ENCODE data around the gene BACE2. TPM values are rescaled to one million over a fixed set of nuclear protein-coding genes. Genes with fewer than 3 reads are reported as not detected.

Gene BACE2
- total RNA-seq, 2 experiments from 2014 or later = 1.6 to 1.7 TPM

GRCh38 chr21:41160036-41160435 is 7.9 kb upstream of the BACE2 start:
- POLR2A ChIA-PET = no interaction called here
- CTCF ChIA-PET = no interaction called here
- Mint-ChIP-seq H3K36me3 (ENCODE audit: low read depth) (no peaks in the 10 kb centered on the region), H3K4me1 (no peaks in the 10 kb centered on the region), H3K9me3 (peaks cover 2% of the 10 kb centered on the region), H3K27ac (no peak overlapping the region), H3K4me3 (no peak overlapping the region), H3K27me3 (peaks cover 12% of the 10 kb centered on the region)
- no peak for DNase-seq

GRCh38 chr21:41161428-41161827 is 6.5 kb upstream of the BACE2 start:
- DNase-seq = no peak
- Mint-ChIP-seq H3K4me1 (no peaks in the 10 kb centered on the region), H3K36me3 (ENCODE audit: low read depth) (no peaks in the 10 kb centered on the region), H3K27ac (no peak overlapping the region), H3K4me3 (no peak overlapping the region), H3K27me3 (peaks cover 26% of the 10 kb centered on the region), H3K9me3 (peaks cover 2% of the 10 kb centered on the region)
- ChIA-PET POLR2A (no interaction called here), CTCF (no interaction called here)

DNA sequence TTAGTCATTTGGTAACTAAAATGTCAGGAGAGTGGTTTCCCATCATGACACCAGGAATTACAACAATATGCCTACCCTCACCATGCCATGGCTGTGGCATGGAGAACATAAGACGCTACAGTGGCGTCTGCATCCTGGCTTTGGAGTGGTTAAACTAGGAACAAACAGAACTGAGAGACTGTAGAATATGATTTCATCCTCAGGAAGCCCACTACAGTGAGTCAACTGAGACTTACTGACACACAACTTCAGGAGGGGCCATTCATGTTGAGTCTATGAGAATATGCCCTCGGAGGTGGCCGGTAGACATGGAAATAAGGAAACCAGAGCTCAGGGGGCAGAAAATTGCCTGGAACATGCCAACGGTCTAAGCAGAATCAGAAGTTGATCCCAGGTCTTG is 5.9 kb upstream of the BACE2 start:
- peaks cover 2% of the 10 kb centered on the region for H3K9me3 Mint-ChIP-seq
- no peaks in the 10 kb centered on the region for H3K36me3 Mint-ChIP-seq (ENCODE audit: low read depth)
- H3K27ac Mint-ChIP-seq = no peak overlapping the region
- peaks cover 2% of the 10 kb centered on the region for H3K4me1 Mint-ChIP-seq
- H3K4me3 Mint-ChIP-seq = no peak overlapping the region
- ChIA-PET CTCF (no interaction called here), POLR2A (no interaction called here)
- no peak for DNase-seq
- H3K27me3 Mint-ChIP-seq = peaks cover 31% of the 10 kb centered on the region

GRCh38 chr21:41163091-41163490 is 4.9 kb upstream of the BACE2 start:
- Mint-ChIP-seq H3K4me1 (peaks cover 2% of the 10 kb centered on the region), H3K36me3 (ENCODE audit: low read depth) (no peaks in the 10 kb centered on the region), H3K9me3 (peaks cover 2% of the 10 kb centered on the region), H3K27me3 (peaks cover 31% of the 10 kb centered on the region), H3K4me3 (no peak overlapping the region), H3K27ac (no peak overlapping the region)
- ChIA-PET POLR2A (no interaction called here), CTCF (interaction anchor here (0.8 kb wide), 1 partner anchor 13 kb away, joined by 3 read pairs; no protein-coding TSS in a partner anchor)
- no peak for DNase-seq

DNA sequence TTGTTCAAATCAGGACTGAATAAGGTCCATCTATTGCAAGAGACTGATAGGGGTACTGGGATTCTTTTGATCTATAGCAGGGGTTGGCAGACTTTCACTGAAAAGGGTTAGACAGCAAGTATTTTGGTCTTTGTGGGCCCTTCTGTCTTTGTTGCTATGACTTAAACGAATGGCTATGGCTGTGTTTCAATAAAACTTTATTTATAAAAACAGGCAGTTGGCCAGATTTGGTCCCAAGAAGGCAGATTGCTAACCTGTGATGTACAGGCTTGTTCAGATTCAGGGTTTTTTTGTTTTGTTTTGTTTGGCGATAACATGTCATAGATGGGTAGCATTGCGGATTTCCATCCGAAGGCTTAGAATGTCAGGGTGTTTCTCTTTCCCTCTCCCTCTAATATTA is 3.9 kb upstream of the BACE2 start:
- Mint-ChIP-seq H3K4me3 (no peak overlapping the region), H3K9me3 (no peaks in the 10 kb centered on the region), H3K36me3 (ENCODE audit: low read depth) (no peaks in the 10 kb centered on the region), H3K4me1 (peaks cover 4% of the 10 kb centered on the region), H3K27me3 (peaks cover 33% of the 10 kb centered on the region), H3K27ac (no peak overlapping the region)
- POLR2A ChIA-PET = no interaction called here
- no peak for DNase-seq
- CTCF ChIA-PET = interaction anchor here (0.8 kb wide), 1 partner anchor 12 kb away, joined by 3 read pairs; no protein-coding TSS in a partner anchor

DNA sequence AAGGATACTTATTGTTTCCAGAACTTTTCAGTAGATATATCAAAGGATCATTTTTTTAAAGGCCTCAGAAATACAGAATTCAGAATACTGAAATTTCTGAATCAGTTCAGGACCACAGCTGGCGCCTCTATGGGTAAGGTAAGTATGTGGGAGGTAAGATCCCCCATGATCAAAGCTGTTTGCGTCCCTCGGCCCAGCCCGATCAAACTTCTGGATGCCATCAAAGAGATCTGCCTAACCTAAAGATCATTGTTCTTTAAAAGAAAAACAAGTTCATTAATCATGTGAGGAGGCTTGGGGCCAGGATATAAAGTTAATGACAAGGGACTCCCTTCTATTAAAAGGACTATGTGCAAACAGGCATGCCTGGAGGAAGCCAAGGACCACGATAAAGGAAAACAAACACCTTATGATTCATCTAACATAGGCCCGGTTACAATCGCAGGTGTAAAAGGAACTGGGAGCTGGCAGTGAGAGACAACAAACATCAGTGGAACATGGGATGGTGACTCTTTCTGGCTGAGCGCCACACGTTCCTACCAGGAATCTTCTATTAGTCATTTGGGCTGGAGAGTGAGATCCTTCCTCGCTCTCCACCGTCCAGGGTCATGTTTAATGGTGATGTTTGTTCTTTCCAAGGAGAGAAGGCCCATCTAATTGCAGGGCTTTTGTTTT is 2.8 kb upstream of the BACE2 start:
- ChIA-PET POLR2A (no interaction called here), CTCF (no interaction called here)
- H3K4me3 Mint-ChIP-seq = no peak overlapping the region
- H3K9me3 Mint-ChIP-seq = no peaks in the 10 kb centered on the region
- H3K36me3 Mint-ChIP-seq (ENCODE audit: low read depth) = no peaks in the 10 kb centered on the region
- peaks cover 7% of the 10 kb centered on the region for H3K4me1 Mint-ChIP-seq
- peaks cover 43% of the 10 kb centered on the region for H3K27me3 Mint-ChIP-seq
- no peak overlapping the region for H3K27ac Mint-ChIP-seq
- no peak for DNase-seq

DNA sequence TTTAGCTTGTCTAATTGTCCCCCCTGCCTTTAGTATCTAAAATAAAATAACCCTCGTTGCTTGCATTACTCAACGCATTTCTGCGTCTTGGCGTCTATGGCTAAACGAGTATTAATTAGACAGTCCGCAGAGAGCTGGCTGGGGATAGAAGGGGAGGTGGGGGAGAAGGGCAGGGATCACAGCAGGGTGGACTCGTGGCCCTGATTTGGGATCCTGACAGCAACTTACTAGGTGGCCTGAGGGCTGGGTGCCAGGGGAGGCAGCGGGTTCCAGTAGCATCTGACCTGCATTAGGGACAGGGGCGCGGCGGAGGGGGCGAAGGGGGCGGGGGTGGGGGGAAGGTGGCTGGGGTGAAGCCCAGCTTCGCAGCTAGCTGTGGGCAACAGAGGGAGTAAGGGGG is 1.1 kb upstream of the BACE2 start:
- ChIA-PET CTCF (interaction anchor here (1.4 kb wide), 1 partner anchor 14 kb away, joined by 3 read pairs; no protein-coding TSS in a partner anchor), POLR2A (no interaction called here)
- H3K27me3 Mint-ChIP-seq = peaks cover 51% of the 10 kb centered on the region
- no peak for DNase-seq
- H3K4me3 Mint-ChIP-seq = peak overlapping the region; percentile 37
- H3K36me3 Mint-ChIP-seq (ENCODE audit: low read depth) = no peaks in the 10 kb centered on the region
- peaks cover 7% of the 10 kb centered on the region for H3K4me1 Mint-ChIP-seq
- H3K9me3 Mint-ChIP-seq = no peaks in the 10 kb centered on the region
- no peak overlapping the region for H3K27ac Mint-ChIP-seq

DNA sequence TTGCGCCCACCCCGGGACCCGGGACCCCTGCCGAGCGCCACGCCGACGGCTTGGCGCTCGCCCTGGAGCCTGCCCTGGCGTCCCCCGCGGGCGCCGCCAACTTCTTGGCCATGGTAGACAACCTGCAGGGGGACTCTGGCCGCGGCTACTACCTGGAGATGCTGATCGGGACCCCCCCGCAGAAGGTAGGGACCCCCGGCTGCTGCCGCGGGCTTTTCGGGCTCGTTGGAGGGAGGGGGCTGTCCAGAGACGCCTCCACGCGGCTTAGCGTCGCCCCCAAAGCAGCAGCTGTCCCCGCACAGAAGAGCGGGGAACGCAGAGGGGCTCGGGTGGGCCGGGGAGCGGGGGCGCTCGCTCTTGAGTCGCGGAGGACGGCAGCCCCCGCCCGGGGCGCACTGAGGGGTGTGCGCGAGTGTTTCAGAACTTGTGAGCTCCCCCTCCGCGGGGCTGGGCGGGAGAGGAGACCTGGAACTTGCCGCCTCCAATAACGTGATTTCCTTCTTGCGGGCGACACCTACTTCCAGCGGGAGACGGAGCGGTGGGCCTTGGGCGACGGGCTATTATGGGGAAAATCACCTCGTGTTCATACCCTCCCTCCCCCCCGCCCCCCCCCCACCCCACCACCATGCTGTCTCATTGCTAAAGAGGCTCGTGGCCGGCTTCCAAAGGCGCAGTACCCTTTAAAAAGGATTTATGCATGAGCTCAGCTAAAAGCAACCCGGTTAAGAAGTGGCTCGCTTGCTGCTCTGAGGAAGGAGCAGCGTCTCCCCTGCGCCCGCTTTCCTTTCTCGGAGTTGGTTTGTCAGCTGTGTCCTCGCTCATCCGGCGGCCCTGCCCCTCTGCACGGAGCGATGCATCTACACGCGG is 664 bp downstream of the BACE2 start:
- peak overlapping the region; percentile 59 for H3K4me3 Mint-ChIP-seq
- ChIA-PET CTCF (interaction anchor here (0.7 kb wide), 1 partner anchor 26 kb away, joined by 3 read pairs; no protein-coding TSS in a partner anchor), POLR2A (no interaction called here)
- H3K27ac Mint-ChIP-seq = no peak overlapping the region
- no peaks in the 10 kb centered on the region for H3K9me3 Mint-ChIP-seq
- peaks cover 7% of the 10 kb centered on the region for H3K4me1 Mint-ChIP-seq
- H3K27me3 Mint-ChIP-seq = peaks cover 52% of the 10 kb centered on the region
- H3K36me3 Mint-ChIP-seq (ENCODE audit: low read depth) = no peaks in the 10 kb centered on the region
- peak; percentile 26 for DNase-seq

DNA sequence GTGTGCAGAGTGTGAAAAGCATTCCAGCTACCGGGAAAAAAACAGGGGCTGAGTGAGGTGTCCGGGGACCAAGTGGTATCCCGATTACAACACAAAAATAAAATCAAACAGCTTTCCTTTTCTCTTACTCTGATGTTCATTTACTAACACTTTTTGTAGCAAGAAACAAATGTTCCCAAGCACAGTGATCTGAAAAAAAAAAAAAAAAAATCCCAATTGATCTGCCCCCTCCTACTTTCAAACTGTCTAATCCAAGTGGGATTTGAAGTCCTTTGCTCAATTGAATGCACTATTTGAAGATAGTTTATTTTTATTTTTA is 1.3 kb downstream of the BACE2 start:
- Mint-ChIP-seq H3K4me1 (peaks cover 7% of the 10 kb centered on the region), H3K4me3 (peak overlapping the region; percentile 59), H3K27me3 (peaks cover 52% of the 10 kb centered on the region), H3K36me3 (ENCODE audit: low read depth) (no peaks in the 10 kb centered on the region), H3K27ac (no peak overlapping the region), H3K9me3 (no peaks in the 10 kb centered on the region)
- CTCF ChIA-PET = interaction anchor here (0.7 kb wide), 1 partner anchor 27 kb away, joined by 3 read pairs; no protein-coding TSS in a partner anchor
- DNase-seq = no peak
- POLR2A ChIA-PET = no interaction called here

GRCh38 chr21:41169701-41170100 is 1.7 kb downstream of the BACE2 start:
- CTCF ChIA-PET = no interaction called here
- no peak for DNase-seq
- peaks cover 52% of the 10 kb centered on the region for H3K27me3 Mint-ChIP-seq
- H3K36me3 Mint-ChIP-seq (ENCODE audit: low read depth) = no peaks in the 10 kb centered on the region
- H3K27ac Mint-ChIP-seq = no peak overlapping the region
- peaks cover 7% of the 10 kb centered on the region for H3K4me1 Mint-ChIP-seq
- no peaks in the 10 kb centered on the region for H3K9me3 Mint-ChIP-seq
- POLR2A ChIA-PET = no interaction called here
- H3K4me3 Mint-ChIP-seq = no peak overlapping the region

GRCh38 chr21:41170442-41170841 is 2.5 kb downstream of the BACE2 start:
- H3K36me3 Mint-ChIP-seq (ENCODE audit: low read depth) = no peaks in the 10 kb centered on the region
- DNase-seq = peak; percentile 16
- ChIA-PET POLR2A (no interaction called here), CTCF (no interaction called here)
- H3K9me3 Mint-ChIP-seq = no peaks in the 10 kb centered on the region
- H3K4me3 Mint-ChIP-seq = no peak overlapping the region
- H3K27me3 Mint-ChIP-seq = peaks cover 45% of the 10 kb centered on the region
- no peak overlapping the region for H3K27ac Mint-ChIP-seq
- H3K4me1 Mint-ChIP-seq = peaks cover 7% of the 10 kb centered on the region

DNA sequence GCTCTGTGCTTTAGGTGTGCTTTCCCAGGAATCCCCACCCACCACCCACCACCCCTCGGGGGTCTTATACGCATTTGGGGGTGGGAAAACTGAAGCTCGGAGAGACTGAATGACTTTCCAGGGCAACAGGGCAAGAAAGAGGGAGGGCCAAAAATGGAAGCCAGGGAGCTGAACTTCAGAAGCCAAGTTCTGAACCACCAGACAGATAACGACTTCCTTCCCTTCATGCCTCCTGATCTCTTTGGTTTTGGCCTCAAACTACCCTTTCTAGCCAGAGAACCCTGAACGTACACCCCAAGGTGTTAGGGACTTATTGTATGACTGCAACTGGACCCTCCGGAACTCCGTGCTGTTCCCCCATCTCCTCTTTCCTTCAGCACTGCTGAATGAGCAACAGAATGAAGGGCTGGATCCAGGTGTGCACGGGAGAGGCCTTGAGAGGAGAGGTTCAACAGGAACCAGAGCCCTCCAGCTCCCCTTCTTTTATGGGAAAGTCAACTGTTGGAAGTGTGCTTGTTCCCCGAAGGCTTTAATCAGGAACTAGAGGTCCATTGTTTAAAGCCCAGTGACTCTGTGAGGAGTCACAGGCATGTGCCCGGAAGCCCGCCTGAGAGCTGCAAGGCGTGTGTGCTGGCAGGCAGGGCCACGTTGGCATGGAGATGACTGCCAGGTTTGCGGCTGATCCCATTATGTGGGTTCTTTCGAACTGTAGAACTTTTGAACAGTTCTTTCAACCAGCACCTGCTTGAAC is 3.1 kb downstream of the BACE2 start:
- H3K4me1 Mint-ChIP-seq = peaks cover 7% of the 10 kb centered on the region
- no peaks in the 10 kb centered on the region for H3K36me3 Mint-ChIP-seq (ENCODE audit: low read depth)
- no peak overlapping the region for H3K27ac Mint-ChIP-seq
- peaks cover 39% of the 10 kb centered on the region for H3K27me3 Mint-ChIP-seq
- CTCF ChIA-PET = no interaction called here
- no peaks in the 10 kb centered on the region for H3K9me3 Mint-ChIP-seq
- H3K4me3 Mint-ChIP-seq = no peak overlapping the region
- no peak for DNase-seq
- POLR2A ChIA-PET = no interaction called here

GRCh38 chr21:41175080-41175479 is 7.1 kb downstream of the BACE2 start:
- Mint-ChIP-seq H3K4me1 (no peaks in the 10 kb centered on the region), H3K27ac (no peak overlapping the region), H3K9me3 (no peaks in the 10 kb centered on the region), H3K36me3 (ENCODE audit: low read depth) (no peaks in the 10 kb centered on the region), H3K27me3 (peaks cover 21% of the 10 kb centered on the region), H3K4me3 (no peak overlapping the region)
- ChIA-PET CTCF (no interaction called here), POLR2A (no interaction called here)
- DNase-seq = no peak

All from activated CD4-positive, alpha-beta T cell treated with anti-CD3 and anti-CD28 coated beads, Interleukin-2, amount 10 ng/mL, durations not matched to agents 7 days and 5 days (primary cell).